B cell (primary cell): ENCODE results near the gene ARSJ.

Experiments
- EZH2 ChIP-seq: IDR thresholded peaks from 2 replicates; pipeline ENCODE4 v1.6.1; 2012; ENCODE audit warnings: borderline replicate concordance, low read depth, mild to moderate bottlenecking, moderate library complexity, low read length; ENCODE audit not compliant: insufficient read depth, poor library complexity, severe bottlenecking
- TF ChIP-seq, protein P1 (sequence below): fragments of 200-600 bp; IDR thresholded peaks from one replicate; pipeline ENCODE4 v1.8.0; 2022; ENCODE audit warnings: antibody characterized with exemption, mild to moderate bottlenecking

- TF ChIP-seq, protein P1, sequence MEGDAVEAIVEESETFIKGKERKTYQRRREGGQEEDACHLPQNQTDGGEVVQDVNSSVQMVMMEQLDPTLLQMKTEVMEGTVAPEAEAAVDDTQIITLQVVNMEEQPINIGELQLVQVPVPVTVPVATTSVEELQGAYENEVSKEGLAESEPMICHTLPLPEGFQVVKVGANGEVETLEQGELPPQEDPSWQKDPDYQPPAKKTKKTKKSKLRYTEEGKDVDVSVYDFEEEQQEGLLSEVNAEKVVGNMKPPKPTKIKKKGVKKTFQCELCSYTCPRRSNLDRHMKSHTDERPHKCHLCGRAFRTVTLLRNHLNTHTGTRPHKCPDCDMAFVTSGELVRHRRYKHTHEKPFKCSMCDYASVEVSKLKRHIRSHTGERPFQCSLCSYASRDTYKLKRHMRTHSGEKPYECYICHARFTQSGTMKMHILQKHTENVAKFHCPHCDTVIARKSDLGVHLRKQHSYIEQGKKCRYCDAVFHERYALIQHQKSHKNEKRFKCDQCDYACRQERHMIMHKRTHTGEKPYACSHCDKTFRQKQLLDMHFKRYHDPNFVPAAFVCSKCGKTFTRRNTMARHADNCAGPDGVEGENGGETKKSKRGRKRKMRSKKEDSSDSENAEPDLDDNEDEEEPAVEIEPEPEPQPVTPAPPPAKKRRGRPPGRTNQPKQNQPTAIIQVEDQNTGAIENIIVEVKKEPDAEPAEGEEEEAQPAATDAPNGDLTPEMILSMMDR = no peak
- TF ChIP-seq EZH2 = no peak
Observed at GRCh38 chr4:113978561-113979147, 793 bp downstream of the ARSJ start.
